DMS 273 (cell line): Measurements from ENCODE around the gene RPL21.
A peak's percentile ranks its signal among the peaks of the same experiment; 100 is the strongest.
"Not testable (repeated sequence)": the region's sequence is repeated elsewhere in the genome, so short reads cannot be mapped to it uniquely, and the experiment has no call there.

Experiments
- DNase-seq: peaks from one replicate; lab custom pipeline; 2025; ENCODE audit not compliant: unreplicated experiment; lab: John Stamatoyannopoulos, UW

Gene RPL21

GRCh38 chr13:27251166-27252091 is at the start of gene RPL21:
Gene RPL21, plus strand, starts transcription at chr13:27251558. Its CDS starts 2,219 bp downstream, at chr13:27253777.
- DNase-seq: peak; percentile 95

- no peak for DNase-seq
Observed at GRCh38 chr13:27201661-27202060, 49.7 kb upstream of the RPL21 start.

- DNase-seq: no peak
Observed at GRCh38 chr13:27203186-27203585, 48.2 kb upstream of the RPL21 start.

- peak; percentile 4 for DNase-seq
Observed at GRCh38 chr13:27203854-27204253, 47.5 kb upstream of the RPL21 start.

- DNase-seq: no peak
Observed at GRCh38 chr13:27208514-27208913, 42.8 kb upstream of the RPL21 start.

GRCh38 chr13:27211271-27211670 is 40.1 kb upstream of the RPL21 start:
- no peak for DNase-seq

- DNase-seq: no peak
Observed at GRCh38 chr13:27211771-27212364, 39.5 kb upstream of the RPL21 start.

GRCh38 chr13:27213386-27213785 is 38.0 kb upstream of the RPL21 start:
- DNase-seq: not testable (repeated sequence)

GRCh38 chr13:27217791-27218190 is 33.6 kb upstream of the RPL21 start:
- not testable (repeated sequence) for DNase-seq

- not testable (repeated sequence) for DNase-seq
Observed at GRCh38 chr13:27218861-27219260, 32.5 kb upstream of the RPL21 start.

- DNase-seq: no peak
Observed at GRCh38 chr13:27219611-27220010, 31.7 kb upstream of the RPL21 start.

GRCh38 chr13:27222100-27222499 is 29.3 kb upstream of the RPL21 start:
- not testable (repeated sequence) for DNase-seq

- no peak for DNase-seq
Observed at GRCh38 chr13:27226991-27227390, 24.4 kb upstream of the RPL21 start.

GRCh38 chr13:27228131-27228530 is 23.2 kb upstream of the RPL21 start:
- no peak for DNase-seq

- DNase-seq: no peak
Observed at GRCh38 chr13:27229642-27230041, 21.7 kb upstream of the RPL21 start.

- no peak for DNase-seq
Observed at GRCh38 chr13:27233964-27234363, 17.4 kb upstream of the RPL21 start.

- DNase-seq: no peak
Observed at GRCh38 chr13:27236478-27236877, 14.9 kb upstream of the RPL21 start.

- DNase-seq: no peak
Observed at GRCh38 chr13:27242702-27243101, 8.7 kb upstream of the RPL21 start.

GRCh38 chr13:27245610-27246009 is 5.7 kb upstream of the RPL21 start:
- no peak for DNase-seq

GRCh38 chr13:27250833-27251165 is 559 bp upstream of the RPL21 start:
- no peak for DNase-seq

GRCh38 chr13:27252467-27252866 is 1.1 kb downstream of the RPL21 start:
- peak; percentile 26 for DNase-seq

GRCh38 chr13:27257233-27257568 is 5.8 kb downstream of the RPL21 start:
- peak; percentile 31 for DNase-seq
